ENCODE measurements around the gene MFN2.
A peak's percentile ranks its signal among the peaks of the same experiment; 100 is the strongest.
"Not testable (repeated sequence)": the region's sequence is repeated elsewhere in the genome, so short reads cannot be mapped to it uniquely, and the experiment has no call there.

The MFN2 gene

GRCh38 chr1:12001249-12001917 lies 21.1 kb downstream of the MFN2 start:
- peak; percentile 12 for DNase-seq

DNA sequence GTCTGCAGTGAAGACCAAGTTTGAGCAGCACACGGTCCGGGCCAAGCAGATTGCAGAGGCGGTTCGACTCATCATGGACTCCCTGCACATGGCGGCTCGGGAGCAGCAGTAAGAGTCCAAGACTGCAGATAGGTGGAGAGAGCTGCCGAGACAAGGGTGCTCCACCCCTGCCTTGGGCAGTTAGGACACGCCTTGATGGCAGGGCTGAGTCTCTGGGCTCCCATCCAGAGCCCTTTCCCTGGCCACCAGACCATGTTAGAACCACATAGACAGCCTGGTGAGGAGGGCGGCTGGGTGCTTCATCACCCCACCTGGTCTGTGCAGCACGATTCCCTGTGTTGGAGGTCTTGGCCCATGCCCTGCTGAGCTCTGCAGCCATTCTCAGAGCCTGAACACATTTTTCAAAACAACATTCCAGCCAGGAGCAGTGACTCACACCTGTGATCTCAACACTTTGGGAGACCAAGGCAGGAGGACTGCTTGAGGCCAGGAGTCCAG lies 21.8 kb downstream of the MFN2 start:
- DNase-seq: no peak

- DNase-seq: no peak
These were observed 23.5 kb downstream of the MFN2 start for GRCh38 chr1:12003762-12004161.

- no peak for DNase-seq
These were observed 25.4 kb downstream of the MFN2 start for GRCh38 chr1:12005488-12006166.

DNA sequence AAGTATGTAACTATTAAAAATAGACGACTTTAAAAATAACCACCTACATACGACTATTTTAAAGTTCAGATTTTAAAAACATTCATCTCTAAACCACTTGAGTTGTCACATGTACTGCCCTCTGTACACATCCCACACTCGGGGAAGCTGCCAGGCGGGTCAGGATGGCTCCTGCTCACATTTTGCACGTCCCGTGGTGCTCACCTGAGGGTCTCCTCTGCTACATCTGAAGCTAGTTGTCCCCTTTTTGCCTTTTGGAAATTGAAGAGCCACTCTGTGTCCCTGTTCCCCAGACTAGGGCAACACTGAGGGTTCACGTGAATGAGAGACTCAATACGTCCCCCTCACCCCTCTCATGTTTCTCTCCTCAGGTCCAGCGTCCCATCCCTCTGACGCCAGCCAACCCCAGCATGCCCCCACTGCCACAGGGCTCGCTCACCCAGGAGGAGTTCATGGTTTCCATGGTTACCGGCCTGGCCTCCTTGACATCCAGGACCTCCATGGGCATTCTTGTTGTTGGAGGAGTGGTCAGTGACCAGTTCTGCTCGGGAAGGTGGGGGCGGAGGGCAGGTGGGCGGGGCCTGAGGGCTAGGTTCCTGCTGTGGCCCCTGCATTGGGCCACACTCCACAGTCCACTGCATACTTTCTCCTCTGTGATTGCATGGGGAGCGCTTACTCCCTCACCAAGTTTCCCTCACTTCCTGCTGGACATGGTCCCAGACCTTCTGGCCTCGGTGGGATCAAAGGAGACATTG lies 26.1 kb downstream of the MFN2 start:
- DNase-seq: no peak

- DNase-seq: no peak
These were observed 27.0 kb downstream of the MFN2 start for GRCh38 chr1:12007204-12007603.

- not testable (repeated sequence) for DNase-seq
These were observed 28.1 kb downstream of the MFN2 start for GRCh38 chr1:12008355-12008754.

DNA sequence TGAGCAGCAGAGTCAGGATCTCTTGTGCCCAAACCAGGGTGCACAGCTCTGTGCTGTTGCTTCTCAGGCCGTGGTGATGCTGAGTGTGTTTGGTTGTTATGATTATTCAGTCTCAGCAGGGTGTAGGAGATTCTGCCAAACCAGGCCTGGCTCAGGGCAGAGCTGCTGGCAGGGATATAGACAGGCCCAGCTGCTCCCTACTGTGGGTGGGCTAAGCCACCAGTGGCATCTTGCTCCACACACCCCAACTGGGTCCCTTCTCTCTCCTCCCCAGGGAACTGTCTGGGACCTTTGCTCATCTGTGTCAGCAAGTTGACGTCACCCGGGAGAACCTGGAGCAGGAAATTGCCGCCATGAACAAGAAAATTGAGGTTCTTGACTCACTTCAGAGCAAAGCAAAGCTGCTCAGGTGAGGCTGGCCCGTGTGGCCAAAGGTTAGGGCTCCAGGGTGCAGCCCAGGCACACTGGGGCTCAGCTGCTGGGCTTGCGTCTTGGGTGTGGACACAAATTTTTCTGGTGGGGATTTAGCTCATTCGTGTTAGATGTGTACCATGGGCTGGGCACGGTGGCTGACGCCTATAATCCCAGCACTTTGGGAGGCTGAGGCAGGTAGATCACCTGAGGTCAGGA lies 29.2 kb downstream of the MFN2 start:
- no peak for DNase-seq

DNA sequence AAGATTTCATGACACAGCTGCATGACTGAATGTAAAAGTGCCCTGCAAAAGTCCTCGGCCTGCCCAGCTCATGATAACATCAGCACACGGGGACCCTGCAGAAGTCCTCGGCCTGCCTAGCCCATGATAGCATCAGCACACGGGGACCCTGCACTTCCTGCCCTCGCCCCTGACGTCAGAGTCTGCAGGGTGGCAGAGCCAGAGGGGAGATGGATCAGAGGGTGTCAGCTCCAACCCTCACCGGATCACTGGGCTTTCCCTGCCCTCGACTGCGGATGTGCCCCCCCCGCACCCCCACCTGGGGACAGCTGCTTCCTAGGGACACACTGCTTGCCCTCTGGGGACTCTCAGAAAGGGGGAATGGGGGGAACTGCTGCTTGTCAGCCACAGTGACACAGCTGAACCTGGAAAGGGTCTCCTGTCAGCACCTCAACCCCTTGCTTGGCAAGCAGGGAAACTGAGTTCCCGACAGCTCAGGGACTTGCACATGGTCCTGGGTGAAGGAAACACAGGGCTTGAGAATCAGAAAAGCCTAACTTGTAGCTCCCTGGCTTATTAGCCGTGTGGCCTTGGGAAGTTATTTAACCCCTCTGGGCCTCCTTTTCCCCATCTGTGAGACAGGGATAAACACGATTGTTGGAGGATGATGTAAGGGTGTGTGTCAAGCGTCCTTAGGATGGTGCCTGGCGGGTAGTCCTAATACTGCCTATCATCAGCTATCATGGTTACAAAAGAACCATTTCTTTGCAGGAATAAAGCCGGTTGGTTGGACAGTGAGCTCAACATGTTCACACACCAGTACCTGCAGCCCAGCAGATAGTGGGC lies 30.7 kb downstream of the MFN2 start:
- no peak for DNase-seq

DNA sequence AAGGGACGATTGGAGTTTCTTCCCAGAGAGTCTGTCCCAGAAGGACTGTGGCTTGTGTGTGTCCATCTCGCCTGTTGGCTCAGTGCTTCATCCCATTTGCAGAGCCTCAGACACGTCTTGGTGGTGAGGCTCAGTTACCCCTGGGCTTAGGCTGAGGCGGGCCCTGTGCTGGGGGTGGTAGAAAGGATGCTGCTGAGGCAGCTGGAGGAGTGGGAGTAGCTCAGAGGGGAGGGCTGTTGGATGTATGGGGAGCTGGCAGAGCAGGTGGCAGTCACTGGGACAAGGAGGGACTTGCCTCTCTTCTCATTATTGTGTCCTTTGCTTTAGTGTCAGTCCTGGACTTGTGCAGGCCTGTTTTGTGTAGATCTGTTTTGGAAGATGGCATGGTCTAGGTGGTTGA lies 31.8 kb downstream of the MFN2 start:
- DNase-seq: no peak

DNA sequence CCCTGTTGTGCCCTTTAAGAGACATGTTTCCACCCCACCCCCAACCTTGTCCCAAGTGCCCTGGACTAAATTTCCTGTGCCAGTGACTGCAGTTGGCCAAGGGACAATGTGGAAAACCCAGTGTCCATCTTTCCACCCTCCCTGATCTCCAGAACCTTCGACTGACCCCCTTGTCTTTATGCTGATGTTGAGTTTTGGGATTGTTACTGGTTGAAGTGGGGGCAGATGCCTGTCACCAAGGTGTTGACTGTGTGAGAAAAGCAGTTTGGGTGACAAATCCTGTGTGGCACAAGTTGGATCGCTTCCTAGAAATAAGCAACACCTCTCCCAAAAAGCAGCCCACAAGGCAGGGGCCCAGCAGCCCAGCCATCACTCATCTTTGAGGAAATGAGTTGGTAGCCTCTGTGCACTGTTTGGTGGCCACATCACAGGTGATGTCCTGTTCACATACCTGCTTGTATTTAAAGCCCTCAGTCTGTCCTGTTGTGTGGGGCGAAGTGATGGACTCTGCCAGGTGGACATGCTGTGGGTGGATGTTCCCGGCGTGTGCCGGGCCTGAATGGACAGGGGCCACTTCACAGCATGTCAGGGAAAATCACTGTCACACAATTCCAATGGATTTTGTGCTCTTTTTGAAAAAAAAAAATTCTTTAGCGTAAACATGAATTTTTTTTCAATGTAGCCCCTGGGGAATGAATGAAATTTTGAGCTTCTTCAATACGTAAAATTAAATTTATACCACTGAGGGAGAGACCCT lies 32.5 kb downstream of the MFN2 start:
- DNase-seq: no peak

- DNase-seq: no peak
These were observed 34.1 kb downstream of the MFN2 start for GRCh38 chr1:12014141-12014991.

GRCh38 chr1:12015001-12015491 lies 34.8 kb downstream of the MFN2 start:
- DNase-seq: no peak

DNA sequence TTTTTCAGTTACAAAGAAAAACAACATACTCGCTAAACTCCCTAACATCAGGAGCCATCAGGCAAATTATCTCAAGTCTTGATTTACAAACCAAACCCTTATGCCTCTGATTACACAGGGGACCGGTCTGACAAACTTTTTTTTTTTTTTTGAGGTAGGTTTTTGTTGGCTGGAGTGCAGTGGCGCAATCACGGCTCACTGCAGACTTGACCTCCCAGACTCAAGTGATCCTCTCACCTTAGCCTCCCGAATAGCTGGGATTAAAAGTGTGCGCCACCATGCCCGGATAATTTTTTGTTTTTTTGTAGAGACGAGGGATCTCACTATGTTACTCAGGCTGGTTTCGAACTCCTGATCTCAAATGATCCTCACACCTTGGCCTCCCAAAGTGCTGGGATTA lies 35.3 kb downstream of the MFN2 start:
- DNase-seq: no peak

GRCh38 chr1:12016182-12016581 lies 35.9 kb downstream of the MFN2 start:
- DNase-seq: no peak

GRCh38 chr1:12019858-12020509 lies 39.7 kb downstream of the MFN2 start:
- peak; percentile 3 for DNase-seq

- DNase-seq: no peak
These were observed 41.4 kb downstream of the MFN2 start for GRCh38 chr1:12021616-12022015.

DNA sequence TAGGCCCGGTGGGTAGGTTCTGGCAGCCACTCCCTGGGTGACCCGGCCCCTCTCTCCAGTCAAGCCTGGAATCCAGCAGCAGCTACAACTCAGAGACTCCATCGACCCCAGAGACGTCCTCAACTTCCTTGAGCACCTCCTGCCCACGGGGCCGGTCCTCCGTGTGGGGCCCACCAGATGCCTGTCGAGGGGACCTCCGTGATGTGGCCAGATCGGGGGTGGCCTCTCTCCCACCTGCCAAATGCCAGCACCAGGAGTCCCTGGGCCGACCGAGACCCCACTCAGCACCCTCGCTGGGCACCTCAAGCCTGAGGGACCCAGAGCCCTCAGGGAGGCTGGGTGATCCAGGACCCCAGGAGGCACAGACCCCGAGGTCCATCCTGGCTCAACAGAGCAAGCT lies 41.8 kb downstream of the MFN2 start:
- DNase-seq: no peak

- DNase-seq: no peak
These were observed 46.3 kb downstream of the MFN2 start for GRCh38 chr1:12026586-12026985.

GRCh38 chr1:12028248-12028647 lies 48.0 kb downstream of the MFN2 start:
- DNase-seq: no peak
